GOT3 (cell line): ENCODE data around the gene CSNK1A1.
"Not testable (repeated sequence)": the region's sequence is repeated elsewhere in the genome, so short reads cannot be mapped to it uniquely, and the experiment has no call there.

Source experiments
- DNase-seq: peaks from one replicate; lab custom pipeline; 2025; ENCODE audit warnings: mixed read lengths; lab: John Stamatoyannopoulos, UW

The CSNK1A1 gene

DNA sequence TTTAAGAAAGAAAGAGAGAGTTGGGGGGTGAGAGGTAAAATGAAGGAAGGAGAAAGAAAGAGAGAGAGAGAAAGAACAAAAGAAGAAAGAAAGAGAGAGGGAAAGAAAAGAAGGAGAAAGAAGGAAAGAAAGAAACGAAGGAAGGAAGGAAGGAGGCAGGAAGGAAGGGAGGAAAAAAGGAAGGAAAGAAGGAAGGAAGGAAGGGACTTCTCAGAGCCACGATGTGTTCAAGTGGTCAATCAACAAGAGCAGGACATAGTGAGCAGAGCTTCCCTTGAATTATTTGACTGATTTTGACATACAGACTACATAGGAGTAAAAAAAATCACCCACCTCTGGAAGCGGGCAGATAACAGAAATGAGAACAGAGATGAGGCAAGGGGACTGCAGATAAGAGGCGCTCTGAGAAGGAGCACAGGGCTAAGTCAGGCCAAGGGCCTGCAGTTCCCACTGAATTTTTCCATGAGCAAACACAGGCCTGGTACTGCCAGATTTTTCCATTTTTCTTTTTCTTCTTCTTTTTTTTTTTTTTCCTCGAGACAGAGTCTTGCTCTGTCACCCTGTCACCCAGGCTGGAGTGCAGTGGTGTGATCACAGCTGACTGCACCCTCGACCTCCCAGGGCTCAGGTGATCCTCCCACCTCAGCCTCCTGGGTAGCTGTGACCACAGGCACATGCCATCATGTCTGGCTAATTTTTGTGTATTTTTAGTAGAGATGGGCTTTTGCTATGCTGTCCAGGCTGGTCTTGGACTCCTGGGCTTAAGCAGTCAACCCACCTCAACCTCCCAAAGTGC is 94.4 kb downstream of the CSNK1A1 start:
- no peak for DNase-seq

DNA sequence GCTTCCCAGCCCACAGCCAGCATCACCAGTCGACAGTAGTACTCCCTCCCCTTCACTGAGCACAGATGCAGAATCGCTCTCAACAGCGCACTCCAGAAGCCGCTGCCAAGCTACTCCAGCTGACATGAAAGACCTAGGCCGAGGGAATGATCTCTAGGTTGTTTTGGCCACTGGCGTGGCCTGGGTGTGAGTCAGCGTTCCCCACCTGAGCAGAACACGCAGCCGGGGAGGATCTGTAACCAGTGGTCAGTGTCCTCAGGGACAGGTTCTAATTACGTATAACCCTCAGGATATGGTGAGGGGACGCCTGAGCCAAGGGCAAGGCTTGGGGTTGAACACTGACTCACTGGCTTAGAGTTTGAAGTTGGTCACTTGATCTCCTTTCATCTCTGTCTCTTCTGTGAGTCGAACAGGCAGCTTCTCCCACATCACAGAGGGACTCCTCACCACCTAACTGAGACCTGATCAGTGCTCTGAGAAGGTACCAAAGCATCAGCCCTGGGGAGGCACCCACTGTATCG is 95.3 kb downstream of the CSNK1A1 start:
- DNase-seq: peak; percentile 52

DNA sequence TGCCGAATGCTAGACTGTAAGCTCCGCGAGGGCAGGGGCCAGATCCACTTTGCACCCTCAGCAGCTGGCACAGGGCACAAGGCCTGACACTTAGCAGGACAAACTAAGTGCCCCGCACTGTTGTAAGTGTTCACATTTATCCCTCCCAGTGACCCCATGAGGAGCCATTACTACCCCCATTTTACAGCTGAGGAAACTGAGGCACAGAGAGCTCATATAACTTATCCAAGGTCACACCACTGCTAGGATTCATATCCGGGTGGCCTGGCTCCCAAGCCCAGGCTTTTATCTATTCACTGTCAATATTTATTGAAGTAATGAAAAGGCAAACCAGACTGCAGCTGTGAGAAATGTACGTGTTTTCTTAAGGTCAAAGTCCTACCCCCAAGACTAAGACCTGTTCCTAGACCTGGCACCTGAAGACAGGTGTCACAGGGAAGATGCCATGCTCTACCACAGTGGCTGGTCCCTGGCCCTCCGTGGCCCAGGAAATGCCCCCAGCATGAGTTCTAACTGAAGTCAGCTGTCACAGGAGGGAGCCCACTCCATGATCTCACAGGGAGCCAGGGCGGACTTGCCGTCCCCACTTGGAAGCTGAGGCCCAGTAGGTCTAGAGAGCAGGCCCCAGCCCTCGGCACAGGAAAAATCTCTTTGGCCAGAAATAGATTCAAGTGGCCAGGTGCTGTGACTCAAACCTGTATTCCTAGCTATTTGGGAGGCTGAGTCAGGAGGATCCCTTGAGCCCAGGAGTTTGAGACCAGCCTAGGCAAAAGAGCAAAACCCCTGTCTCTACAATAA is 97.4 kb downstream of the CSNK1A1 start:
- no peak for DNase-seq

DNA sequence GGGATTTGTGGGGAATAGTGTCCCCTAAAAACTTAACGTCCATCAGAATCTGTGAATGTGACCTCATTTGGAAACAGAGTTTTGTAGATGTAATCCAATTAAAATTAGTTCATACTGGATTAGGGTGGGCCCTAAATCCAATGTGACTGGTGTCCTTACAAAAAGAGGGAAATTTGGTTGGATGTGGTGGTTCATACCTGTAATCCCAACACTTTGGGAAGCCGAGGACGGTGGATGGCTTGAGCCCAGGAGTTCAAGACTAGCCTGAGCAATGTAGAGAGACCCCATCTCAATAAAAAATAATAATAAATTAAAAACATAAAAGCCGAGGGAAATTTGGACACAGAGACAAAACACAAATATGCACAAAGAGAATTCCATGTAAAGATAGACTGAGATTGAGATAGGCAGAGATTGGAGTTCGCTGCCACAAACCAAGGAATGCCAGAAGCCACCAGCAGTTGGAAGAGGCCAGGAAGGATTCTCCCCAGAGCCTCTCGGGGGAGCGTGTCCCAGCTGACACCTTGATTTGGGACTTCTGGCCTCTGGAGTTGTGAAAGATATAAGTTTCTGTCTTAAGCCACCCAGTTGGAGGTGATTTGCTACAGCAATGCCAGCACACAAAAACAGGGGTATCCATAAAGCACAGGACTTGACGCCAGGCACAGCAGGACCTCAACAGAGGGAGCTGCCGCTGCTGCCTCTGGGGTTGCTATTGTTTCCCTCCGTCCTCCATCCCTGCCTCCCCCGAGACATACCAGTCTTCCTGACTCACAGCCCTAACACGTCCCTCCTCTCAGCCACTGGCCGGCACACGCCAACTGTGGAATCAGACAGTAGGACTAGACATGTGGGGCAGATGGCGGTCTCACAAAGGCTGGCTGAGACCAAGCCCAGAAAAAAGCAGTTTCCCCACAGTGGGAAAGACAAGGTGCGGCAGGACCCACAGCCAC is 98.3 kb downstream of the CSNK1A1 start:
- DNase-seq: no peak

DNA sequence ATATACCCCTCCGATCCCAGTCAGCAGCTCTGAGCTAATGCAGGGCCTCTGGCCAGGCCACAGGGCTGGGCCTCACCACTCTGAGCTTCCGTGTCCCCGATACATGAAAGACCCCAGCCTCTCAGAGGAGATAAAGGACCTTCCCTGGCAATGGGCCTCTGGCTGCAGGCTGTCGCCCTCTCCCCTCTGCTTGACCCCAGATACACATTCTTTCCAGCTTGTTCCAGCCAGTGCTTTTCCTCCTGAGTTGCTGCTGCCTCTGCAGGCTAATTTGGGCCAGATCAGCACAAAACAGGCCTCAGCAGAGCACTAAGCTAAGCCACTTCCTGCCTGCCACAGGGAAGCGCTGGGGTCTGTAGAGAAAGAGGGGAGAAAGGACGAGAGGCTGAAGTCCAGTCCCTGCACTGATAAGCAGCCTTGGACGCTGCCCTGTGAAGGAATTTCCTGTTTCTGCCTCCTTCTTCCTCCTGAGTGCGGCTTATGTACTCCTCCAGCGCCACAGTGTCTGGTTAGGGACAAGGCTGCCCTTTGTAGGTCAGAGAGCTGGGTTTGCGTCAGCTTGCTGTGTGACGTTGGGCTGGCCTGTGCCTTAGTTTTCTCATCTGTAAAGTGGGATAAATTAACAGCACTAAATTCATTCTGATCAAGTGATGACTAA is 99.1 kb downstream of the CSNK1A1 start:
- DNase-seq: no peak

DNA sequence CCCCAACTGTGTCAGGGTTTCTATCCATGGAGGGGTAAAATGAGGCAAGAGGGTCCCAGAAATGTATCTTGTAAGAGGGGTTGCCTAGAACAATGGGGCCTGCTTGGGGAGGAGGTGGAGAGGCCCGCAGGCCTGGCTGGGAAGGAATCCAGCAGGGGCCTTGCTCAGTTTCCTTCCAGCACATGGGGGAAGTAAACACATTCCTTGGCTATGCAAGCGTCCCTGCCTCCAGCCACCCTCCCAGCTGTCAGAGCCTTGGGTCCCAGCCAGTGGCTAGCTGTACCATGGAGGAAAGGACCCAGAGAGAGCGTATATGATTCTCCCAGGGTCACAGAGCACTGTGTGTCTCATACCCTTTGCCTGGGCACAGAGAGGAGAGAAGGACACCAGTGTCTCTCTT is 101.0 kb downstream of the CSNK1A1 start:
- no peak for DNase-seq

DNA sequence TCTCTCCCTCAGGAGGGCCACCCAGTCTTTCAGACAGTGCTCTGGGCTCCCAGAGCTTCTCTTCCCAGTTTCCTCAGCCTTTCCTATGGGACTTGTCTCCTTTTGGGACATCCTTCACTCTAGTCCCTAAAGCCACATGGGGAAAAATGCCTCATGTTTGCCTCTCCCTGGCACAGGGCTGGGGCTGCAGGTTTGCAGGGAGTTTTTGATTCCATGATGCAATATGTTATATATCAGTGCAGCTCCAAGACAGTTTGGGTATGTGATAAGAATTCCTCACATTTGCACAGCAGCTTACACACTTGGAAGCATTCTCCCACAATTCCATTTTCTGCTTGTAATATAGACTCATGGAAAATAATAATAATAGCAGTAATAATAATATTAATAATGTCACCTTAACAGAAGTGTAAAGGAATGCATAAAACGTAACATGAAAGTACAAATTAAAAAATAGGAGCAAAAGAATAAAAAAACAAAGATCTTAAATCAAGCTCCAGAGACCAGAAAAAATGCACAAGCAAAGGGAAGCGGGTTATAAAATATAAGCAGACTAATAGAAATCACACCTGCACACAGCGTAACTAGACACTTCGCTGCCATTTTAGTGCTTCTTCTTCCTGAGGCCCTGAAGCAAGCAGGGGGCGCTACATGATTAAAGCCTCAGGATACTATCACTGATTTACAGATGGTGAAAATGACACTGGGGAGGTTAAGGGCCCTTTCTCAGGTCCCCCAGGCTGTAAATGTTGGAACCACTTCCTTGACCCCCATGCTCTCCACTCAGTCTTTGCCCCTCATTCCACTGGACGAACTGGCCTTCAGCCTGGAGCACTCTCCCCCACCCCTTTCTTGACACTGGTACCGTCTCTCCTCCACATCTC is 102.2 kb downstream of the CSNK1A1 start:
- no peak for DNase-seq

DNA sequence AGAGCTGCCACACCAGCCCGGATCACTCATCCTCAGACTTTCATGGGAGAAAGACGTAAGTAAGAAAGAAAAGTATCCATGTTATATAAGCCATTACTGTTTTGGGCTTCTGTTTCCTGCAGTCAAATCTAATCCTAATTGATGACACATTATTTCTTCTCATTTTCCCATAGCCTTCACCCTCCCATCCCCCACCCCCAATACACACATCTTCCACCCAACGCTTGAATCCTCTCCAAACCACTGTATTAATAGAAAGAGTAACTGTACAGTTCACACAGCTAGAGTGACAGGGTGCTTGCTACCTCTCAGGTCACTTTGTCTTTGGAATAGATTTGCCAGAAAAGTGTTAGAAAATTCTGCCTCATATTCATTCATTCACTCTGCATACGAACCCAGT is 102.8 kb downstream of the CSNK1A1 start:
- no peak for DNase-seq

DNA sequence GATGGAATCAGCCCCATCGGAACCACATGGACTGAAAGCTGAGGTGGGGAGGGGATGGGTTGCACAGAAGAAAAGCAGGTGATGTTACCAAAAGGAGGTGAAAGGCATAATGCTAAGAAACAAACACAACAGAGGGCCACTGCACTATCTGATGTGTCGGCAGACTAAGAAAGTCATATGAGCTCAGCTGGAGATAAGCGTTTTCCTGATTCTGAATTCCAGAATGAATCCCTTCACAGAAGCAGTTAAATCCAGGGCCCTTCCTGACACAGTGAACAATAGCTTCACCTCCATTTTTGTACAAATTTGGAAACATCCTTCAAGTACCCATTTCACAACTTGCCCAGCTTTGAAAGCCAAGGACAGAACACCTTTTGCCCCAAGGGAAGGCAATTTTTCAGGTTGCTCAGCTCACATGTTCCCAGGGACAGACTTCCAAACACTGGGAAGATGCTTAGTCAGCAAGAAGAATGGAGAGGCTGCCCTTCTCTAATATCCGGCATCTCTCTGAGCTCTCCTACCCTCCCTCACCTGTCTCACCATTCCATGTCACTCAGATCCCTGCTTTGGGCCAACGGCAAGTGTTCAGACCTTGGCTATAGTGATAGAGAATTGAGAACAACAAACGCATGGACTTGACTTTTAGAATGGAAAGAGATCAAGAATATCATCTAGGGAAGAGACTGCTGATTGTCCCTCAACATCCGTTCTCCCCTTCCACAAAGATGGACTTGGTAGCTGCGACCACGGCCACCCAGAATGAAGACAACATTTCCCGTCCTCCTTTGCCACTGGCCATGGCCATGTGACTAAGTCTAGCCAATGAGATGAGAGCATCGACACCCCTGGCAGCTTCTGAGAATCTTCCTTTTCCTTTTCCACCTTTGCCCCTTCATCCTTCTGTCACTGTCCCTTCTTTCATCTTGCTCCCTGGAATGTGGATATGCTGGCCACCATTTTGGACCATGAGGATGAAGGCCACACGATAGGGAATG is 103.6 kb downstream of the CSNK1A1 start:
- DNase-seq: no peak

DNA sequence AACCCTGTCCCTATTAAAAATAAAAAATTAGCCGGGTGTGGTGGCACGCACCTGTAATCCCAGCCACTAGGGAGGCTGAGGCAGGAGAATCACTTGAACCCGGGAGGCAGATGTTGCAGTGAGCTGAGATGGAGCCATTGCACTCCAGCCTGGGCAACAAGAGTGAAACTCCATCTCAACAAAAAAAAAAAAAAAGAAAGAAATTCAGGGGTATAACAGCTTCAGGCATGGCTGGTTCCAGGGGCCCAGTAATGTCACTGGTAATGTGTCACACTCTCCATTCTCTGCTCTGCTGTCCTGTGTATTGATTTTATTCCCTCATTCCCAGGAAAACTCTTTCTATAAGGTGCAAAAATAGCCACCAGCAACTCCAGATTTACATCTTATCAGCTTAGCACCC is 104.4 kb downstream of the CSNK1A1 start:
- not testable (repeated sequence) for DNase-seq

DNA sequence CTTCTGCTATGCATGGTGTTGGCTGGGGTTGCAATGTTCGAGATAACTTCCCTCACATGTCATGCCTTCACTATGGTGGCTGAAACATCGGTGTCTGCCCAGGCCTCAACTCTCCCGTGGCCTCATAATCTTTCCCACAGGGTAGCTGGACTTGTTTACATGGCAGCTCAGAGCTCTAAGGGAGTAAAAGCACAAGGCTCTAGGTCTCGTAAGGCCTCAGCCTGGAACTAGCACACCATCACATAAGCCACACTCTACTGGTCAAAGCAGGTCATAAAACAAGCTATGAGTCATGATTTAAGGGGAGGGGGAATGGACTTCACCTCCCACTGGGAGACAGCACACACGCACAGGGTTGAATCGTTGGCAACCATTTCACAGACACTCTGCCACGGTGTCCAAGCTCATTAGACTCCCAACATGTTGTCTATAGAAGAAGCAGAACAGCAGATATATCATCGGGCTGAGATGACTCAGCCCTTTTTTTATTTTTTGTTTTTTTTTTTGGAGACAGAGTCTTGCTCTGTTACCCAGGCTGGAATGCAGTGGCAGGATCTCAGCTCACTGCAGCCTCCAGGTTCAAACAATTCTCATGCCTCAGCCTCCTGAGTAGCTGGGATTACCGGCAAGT is 105.4 kb downstream of the CSNK1A1 start:
- peak; percentile 73 for DNase-seq

DNA sequence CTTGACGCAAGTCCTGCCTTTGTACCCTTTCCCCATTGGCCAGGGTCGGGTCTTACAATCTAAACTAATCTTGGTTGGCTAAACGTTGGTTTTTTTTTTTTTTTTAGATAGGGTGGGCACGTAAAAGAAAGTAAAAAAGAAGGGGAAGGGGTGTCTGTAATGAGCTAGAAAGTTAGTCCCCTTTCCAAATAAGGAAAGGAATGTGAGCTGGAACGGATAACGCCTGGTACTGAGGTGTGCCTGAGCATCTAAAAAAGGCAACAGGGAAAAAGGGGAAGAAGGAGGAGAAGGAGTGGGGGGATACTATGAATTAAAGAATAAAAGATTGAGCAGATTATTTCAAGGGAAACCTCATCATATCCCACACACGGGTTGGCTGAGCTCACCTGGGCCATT is 105.9 kb downstream of the CSNK1A1 start:
- no peak for DNase-seq

DNA sequence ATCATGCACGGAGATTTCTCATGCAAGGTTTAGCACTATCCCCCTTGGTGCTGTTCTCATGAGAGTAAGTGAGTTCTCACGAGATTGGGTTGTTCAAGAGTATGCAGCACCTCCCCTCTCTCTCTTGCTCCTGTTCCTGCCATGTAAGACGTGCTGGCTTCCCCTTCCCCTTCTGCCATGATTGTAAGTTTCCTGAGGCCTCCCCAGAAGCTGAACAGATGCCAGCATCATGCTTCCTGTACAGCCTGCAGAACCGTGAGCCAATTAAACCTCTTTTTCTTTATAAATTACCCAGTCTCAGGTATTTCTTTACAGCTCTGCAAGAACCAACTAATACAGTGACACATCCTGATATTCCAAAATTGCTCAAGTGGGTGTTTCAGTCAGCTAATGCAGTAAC is 106.8 kb downstream of the CSNK1A1 start:
- not testable (repeated sequence) for DNase-seq

DNA sequence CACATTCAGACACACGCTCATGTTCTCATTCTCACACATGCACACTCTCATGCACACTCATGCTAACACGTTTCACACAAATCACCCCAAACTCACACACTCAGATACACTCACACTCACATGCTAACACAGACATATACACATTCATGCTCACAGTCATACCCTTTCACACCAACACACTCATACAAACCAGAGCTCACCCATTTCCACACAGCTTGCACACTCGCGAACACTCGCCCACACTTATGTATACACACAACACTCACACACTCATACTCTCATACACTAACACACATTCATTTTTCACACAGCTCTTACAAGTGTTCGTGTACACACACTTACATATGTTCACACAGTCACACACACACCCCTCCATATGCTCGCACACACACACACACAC is 108.0 kb downstream of the CSNK1A1 start:
- DNase-seq: no peak

DNA sequence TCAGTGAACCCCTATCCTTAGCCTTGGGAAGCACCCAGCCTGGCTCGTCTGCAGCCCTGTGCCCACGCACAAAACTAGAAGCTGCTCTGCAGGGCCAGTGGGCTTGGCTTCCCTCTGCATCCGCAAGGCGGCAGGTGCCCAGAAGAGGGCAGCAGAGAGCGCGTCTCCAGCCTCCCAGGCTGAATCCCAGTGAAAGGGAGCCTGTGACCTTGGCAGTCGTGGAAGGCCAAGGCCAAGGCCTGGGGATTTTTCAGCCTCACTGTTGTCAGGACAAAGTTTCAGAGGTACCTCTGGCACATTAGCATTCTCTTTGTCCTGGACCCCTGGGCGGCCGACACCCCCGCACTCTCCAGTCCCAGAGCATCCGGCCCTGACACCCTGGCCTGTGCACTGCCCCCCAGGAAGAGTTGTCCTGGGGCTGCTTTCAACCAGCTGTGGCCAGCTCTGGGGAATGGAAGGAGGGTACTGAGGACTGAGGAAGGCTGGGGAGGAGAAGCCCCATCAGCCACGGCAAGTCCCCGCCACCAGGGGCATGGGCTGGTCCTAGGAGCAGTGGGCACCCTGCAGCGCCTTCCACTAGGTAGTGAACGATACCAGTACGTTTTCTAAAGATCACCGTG is 108.6 kb downstream of the CSNK1A1 start:
- DNase-seq: peak; percentile 82
